ENCODE data around the gene DNAH12.

DNAH12 gene

DNA sequence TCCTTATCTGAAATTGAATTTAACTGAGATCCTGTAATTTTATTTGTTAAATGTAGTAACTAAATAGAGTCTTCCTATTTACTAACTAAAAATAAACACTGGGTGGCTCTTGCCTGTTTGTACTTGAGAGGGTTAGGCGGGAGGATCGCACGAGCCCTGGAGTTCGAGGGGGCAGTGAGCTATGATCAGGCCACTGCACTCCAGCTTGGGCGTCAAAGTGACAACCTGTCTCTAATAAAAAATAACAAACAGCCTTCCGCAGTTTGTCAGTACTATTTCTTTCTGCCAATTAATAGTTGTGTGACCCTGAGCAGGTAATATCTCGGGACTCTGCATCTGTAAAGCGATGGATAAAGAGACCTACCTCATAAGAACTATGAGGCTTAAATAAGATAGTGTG is 11.2 kb upstream of the DNAH12 start:
- Histone ChIP-seq H3F3A (ENCODE audit: low read depth) (no peaks in the 10 kb centered on the region), H3K79me2 (ENCODE audit: insufficient read depth, low read length) (peaks cover 42% of the 10 kb centered on the region), H3K4me3 (ENCODE audit: low read length, poor library complexity, severe bottlenecking) (peak overlapping the region; percentile 97), H3K9me2 (replicated peaks; ENCODE audit: low read depth, low read length) (no peaks in the 10 kb centered on the region), H3K4me2 (ENCODE audit: low read depth, low read length, poor library complexity, severe bottlenecking) (peak overlapping the region; percentile 100), H3K36me3 (ENCODE audit: insufficient read depth, low read length) (no peaks in the 10 kb centered on the region), H3K9ac (ENCODE audit: low read depth, low read length, poor library complexity, severe bottlenecking) (peak overlapping the region; percentile 88), H3K4me1 (ENCODE audit: insufficient read depth, low read length, poor library complexity, severe bottlenecking) (peaks cover 28% of the 10 kb centered on the region), H4K20me1 (ENCODE audit: insufficient read depth, low read length, poor library complexity, severe bottlenecking) (peaks cover 27% of the 10 kb centered on the region), H3K27me3 (ENCODE audit: insufficient read depth, low read length, poor library complexity, severe bottlenecking) (no peaks in the 10 kb centered on the region), H2AFZ (ENCODE audit: low read length) (peak overlapping the region; percentile 99), H3K9me3 (ENCODE audit: insufficient read depth, low read depth, low read length) (no peaks in the 10 kb centered on the region)
- TF ChIP-seq EZH2phosphoT487 (IDR thresholded peaks at IDR 0.05; ENCODE audit: borderline replicate concordance), result no peak
- TF ChIP-seq, protein P1, sequence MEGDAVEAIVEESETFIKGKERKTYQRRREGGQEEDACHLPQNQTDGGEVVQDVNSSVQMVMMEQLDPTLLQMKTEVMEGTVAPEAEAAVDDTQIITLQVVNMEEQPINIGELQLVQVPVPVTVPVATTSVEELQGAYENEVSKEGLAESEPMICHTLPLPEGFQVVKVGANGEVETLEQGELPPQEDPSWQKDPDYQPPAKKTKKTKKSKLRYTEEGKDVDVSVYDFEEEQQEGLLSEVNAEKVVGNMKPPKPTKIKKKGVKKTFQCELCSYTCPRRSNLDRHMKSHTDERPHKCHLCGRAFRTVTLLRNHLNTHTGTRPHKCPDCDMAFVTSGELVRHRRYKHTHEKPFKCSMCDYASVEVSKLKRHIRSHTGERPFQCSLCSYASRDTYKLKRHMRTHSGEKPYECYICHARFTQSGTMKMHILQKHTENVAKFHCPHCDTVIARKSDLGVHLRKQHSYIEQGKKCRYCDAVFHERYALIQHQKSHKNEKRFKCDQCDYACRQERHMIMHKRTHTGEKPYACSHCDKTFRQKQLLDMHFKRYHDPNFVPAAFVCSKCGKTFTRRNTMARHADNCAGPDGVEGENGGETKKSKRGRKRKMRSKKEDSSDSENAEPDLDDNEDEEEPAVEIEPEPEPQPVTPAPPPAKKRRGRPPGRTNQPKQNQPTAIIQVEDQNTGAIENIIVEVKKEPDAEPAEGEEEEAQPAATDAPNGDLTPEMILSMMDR (conservative IDR thresholded peaks at IDR 0.05; ENCODE audit: low read length), result no peak

DNA sequence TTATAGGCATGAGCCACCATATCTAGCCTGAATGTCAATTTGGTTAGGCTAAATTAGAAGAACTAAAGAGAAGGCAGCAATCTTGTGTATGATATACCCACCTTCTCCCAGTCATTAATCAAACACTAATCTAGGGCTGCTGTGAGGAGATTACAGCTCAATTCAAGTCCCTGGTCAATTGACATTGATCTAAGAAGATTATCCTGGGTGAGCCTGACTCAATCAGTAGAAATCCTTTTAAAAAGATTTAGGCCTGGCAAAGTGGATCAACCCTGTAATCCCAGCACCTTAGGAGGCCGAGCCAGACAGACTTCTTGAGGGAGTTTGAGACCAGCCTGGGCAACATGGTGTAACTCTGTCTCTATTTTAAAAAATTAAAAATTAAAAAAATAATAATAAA is 2.5 kb upstream of the DNAH12 start:
- Histone ChIP-seq H3K9me2 (replicated peaks; ENCODE audit: low read depth, low read length) (no peaks in the 10 kb centered on the region), H3K79me2 (ENCODE audit: insufficient read depth, low read length) (no peaks in the 10 kb centered on the region), H3F3A (ENCODE audit: low read depth) (no peaks in the 10 kb centered on the region)

DNA sequence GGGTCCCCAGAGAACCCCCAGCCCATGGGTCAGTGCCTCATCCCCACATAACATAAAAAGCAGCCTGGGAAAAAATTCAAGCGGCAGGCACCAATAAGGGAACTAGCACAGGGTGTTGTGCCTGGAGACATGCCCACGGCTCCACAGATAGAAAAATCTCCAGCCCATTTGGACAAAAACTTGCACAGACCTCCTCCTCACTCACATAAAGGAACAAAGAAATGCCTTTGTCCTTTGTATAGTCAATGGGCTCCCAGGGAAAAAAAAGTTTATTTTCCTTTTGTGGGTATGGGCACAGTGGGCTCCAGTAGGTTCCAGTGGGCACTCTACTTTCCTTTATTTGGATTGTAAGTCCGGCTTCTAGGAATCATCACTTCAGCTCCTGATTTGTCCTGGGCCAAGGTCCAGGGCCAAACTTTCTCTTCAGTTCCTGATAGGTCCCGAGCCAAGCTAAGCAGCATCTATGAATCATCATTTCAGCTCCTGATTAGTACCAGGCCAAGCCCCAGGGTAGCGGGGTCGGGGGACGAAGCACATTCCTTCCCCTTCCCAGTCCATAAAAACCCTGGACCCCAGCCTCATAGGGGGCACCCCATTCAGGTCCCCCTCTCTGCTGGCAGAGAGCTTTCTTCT is 1.6 kb upstream of the DNAH12 start:
- no peak overlapping the region for H3K4me3 ChIP-seq (ENCODE audit: low read length, poor library complexity, severe bottlenecking)
- H3K27me3 ChIP-seq (ENCODE audit: insufficient read depth, low read length, poor library complexity, severe bottlenecking), result no peaks in the 10 kb centered on the region
- H3F3A ChIP-seq (ENCODE audit: low read depth), result no peaks in the 10 kb centered on the region
- no peak for TF ChIP-seq EZH2phosphoT487 (IDR thresholded peaks at IDR 0.05; ENCODE audit: borderline replicate concordance)
- TF ChIP-seq, protein P1 (conservative IDR thresholded peaks at IDR 0.05; ENCODE audit: low read length), result no peak
- H3K4me1 ChIP-seq (ENCODE audit: insufficient read depth, low read length, poor library complexity, severe bottlenecking), result no peaks in the 10 kb centered on the region
- H3K9me2 ChIP-seq (replicated peaks; ENCODE audit: low read depth, low read length), result no peaks in the 10 kb centered on the region
- H3K9ac ChIP-seq (ENCODE audit: low read depth, low read length, poor library complexity, severe bottlenecking), result no peak overlapping the region
- H3K4me2 ChIP-seq (ENCODE audit: low read depth, low read length, poor library complexity, severe bottlenecking), result no peak overlapping the region
- H3K36me3 ChIP-seq (ENCODE audit: insufficient read depth, low read length), result no peaks in the 10 kb centered on the region
- H3K79me2 ChIP-seq (ENCODE audit: insufficient read depth, low read length), result no peaks in the 10 kb centered on the region
- no peaks in the 10 kb centered on the region for H3K9me3 ChIP-seq (ENCODE audit: insufficient read depth, low read depth, low read length)
- H4K20me1 ChIP-seq (ENCODE audit: insufficient read depth, low read length, poor library complexity, severe bottlenecking), result no peaks in the 10 kb centered on the region
- H2AFZ ChIP-seq (ENCODE audit: low read length), result no peak overlapping the region

More for the DNA sequence above, 2.5 kb upstream of the DNAH12 start:
- no peaks in the 10 kb centered on the region for H3K4me1 ChIP-seq (ENCODE audit: insufficient read depth, low read length, poor library complexity, severe bottlenecking)
- H3K27me3 ChIP-seq (ENCODE audit: insufficient read depth, low read length, poor library complexity, severe bottlenecking), result no peaks in the 10 kb centered on the region
- no peaks in the 10 kb centered on the region for H3K36me3 ChIP-seq (ENCODE audit: insufficient read depth, low read length)
- TF ChIP-seq EZH2phosphoT487 (IDR thresholded peaks at IDR 0.05; ENCODE audit: borderline replicate concordance), result no peak
- H3K4me3 ChIP-seq (ENCODE audit: low read length, poor library complexity, severe bottlenecking), result no peak overlapping the region
- no peaks in the 10 kb centered on the region for H3K9me3 ChIP-seq (ENCODE audit: insufficient read depth, low read depth, low read length)
- no peak overlapping the region for H3K4me2 ChIP-seq (ENCODE audit: low read depth, low read length, poor library complexity, severe bottlenecking)
- H3K9ac ChIP-seq (ENCODE audit: low read depth, low read length, poor library complexity, severe bottlenecking), result no peak overlapping the region
- no peaks in the 10 kb centered on the region for H4K20me1 ChIP-seq (ENCODE audit: insufficient read depth, low read length, poor library complexity, severe bottlenecking)
- no peak overlapping the region for H2AFZ ChIP-seq (ENCODE audit: low read length)

DNA sequence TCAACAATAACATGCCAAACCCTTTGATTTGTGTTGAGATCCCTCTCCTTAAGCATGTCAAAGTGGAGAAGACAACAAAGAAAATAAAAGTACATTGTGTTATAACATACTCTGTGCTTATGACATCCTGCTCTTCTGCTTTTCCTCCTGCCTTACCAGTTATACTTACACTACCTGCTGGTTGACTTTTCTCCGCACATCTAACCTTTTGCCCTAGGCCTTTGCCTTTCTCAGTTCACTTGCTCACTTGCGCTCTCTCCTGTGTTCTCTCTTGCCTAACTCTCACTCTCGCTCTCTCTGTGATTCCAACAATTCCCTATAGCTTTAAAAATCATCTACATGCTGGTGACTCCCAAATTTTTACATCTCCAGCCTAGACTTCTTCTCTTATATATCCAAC is 5.7 kb downstream of the DNAH12 start:
- TF ChIP-seq EZH2phosphoT487 (IDR thresholded peaks at IDR 0.05; ENCODE audit: borderline replicate concordance), result no peak
- TF ChIP-seq, protein P1 (conservative IDR thresholded peaks at IDR 0.05; ENCODE audit: low read length), result no peak
- no peak overlapping the region for H3K9ac ChIP-seq (ENCODE audit: low read depth, low read length, poor library complexity, severe bottlenecking)
- no peaks in the 10 kb centered on the region for H3K36me3 ChIP-seq (ENCODE audit: insufficient read depth, low read length)
- H4K20me1 ChIP-seq (ENCODE audit: insufficient read depth, low read length, poor library complexity, severe bottlenecking), result no peaks in the 10 kb centered on the region
- no peaks in the 10 kb centered on the region for H3F3A ChIP-seq (ENCODE audit: low read depth)
- H3K4me2 ChIP-seq (ENCODE audit: low read depth, low read length, poor library complexity, severe bottlenecking), result no peak overlapping the region
- H2AFZ ChIP-seq (ENCODE audit: low read length), result no peak overlapping the region
- H3K4me1 ChIP-seq (ENCODE audit: insufficient read depth, low read length, poor library complexity, severe bottlenecking), result no peaks in the 10 kb centered on the region
- H3K9me3 ChIP-seq (ENCODE audit: insufficient read depth, low read depth, low read length), result no peaks in the 10 kb centered on the region
- no peaks in the 10 kb centered on the region for H3K9me2 ChIP-seq (replicated peaks; ENCODE audit: low read depth, low read length)
- no peak overlapping the region for H3K4me3 ChIP-seq (ENCODE audit: low read length, poor library complexity, severe bottlenecking)
- H3K79me2 ChIP-seq (ENCODE audit: insufficient read depth, low read length), result no peaks in the 10 kb centered on the region
- H3K27me3 ChIP-seq (ENCODE audit: insufficient read depth, low read length, poor library complexity, severe bottlenecking), result no peaks in the 10 kb centered on the region
